Activated CD8-positive, alpha-beta memory T cell treated with anti-CD3 and anti-CD28 coated beads for 36 hours (primary cell): Measurements from ENCODE around the gene PLEKHN1. TPM values are rescaled to one million over a fixed set of nuclear protein-coding genes. Genes with fewer than 3 reads are reported as not detected.

Source experiments
- CTCF ChIA-PET: fragments of 350-600 bp; sonication (Branson Sonifier 250); formaldehyde crosslinking; loops from one replicate; lab custom pipeline; 2021; ENCODE audit warnings: antibody characterized with exemption; lab: Charles Lee
- POLR2A ChIA-PET: fragments of 350-600 bp; sonication (Branson Sonifier 250); formaldehyde crosslinking; loops from one replicate; lab custom pipeline; 2021; ENCODE audit warnings: antibody characterized with exemption; lab: Charles Lee
- total RNA-seq, 2 experiments: library from RNA; stranded (reverse); gene quantifications; one replicate each; pipeline ENCODE4 v1.2.3, GENCODE V29; 2021

Gene PLEKHN1
- total RNA-seq: 1 to 10 TPM; 3.1 to 3.8 TPM

GRCh38 chr1:966135-966703 is at the start of gene PLEKHN1:
PLEKHN1 (plus strand) TSS chr1:966482; CDS start chr1:966532, 50 bp downstream.
- ChIA-PET POLR2A (interaction anchor here (1.1 kb wide), 1 partner anchor 17 kb away, joined by 4 read pairs; no protein-coding TSS in a partner anchor), CTCF (interaction anchor here (0.8 to 1.3 kb wide), 7 partner anchors 8 to 60 kb away, joined by 3 to 5 read pairs (median 3); no protein-coding TSS in a partner anchor)

GRCh38 chr1:917076-917459 is 49.2 kb upstream of the PLEKHN1 start:
- POLR2A ChIA-PET: no interaction called here
- CTCF ChIA-PET: no interaction called here

GRCh38 chr1:917466-918091 is 48.7 kb upstream of the PLEKHN1 start:
- POLR2A ChIA-PET: no interaction called here
- CTCF ChIA-PET: interaction anchor here (1.3 kb wide), 1 partner anchor 13 kb away, joined by 4 read pairs; no protein-coding TSS in a partner anchor

- CTCF ChIA-PET: interaction anchor here (1.3 kb wide), 1 partner anchor 14 kb away, joined by 4 read pairs; no protein-coding TSS in a partner anchor
- POLR2A ChIA-PET: no interaction called here
These were observed 47.9 kb upstream of the PLEKHN1 start for GRCh38 chr1:918353-918752.

GRCh38 chr1:918843-919242 is 47.4 kb upstream of the PLEKHN1 start:
- ChIA-PET POLR2A (no interaction called here), CTCF (interaction anchor here (1.3 kb wide), 1 partner anchor 14 kb away, joined by 4 read pairs; no protein-coding TSS in a partner anchor)

- CTCF ChIA-PET: interaction anchor here (1.3 kb wide), 1 partner anchor 15 kb away, joined by 4 read pairs; no protein-coding TSS in a partner anchor
- POLR2A ChIA-PET: no interaction called here
These were observed 46.9 kb upstream of the PLEKHN1 start for GRCh38 chr1:919271-919872.

GRCh38 chr1:920010-920409 is 46.3 kb upstream of the PLEKHN1 start:
- ChIA-PET POLR2A (no interaction called here), CTCF (interaction anchor here (0.8 kb wide), 1 partner anchor 15 kb away, joined by 3 read pairs; no protein-coding TSS in a partner anchor)

GRCh38 chr1:920521-920920 is 45.8 kb upstream of the PLEKHN1 start:
- ChIA-PET POLR2A (no interaction called here), CTCF (interaction anchor here (0.8 kb wide), 1 partner anchor 16 kb away, joined by 3 read pairs; no protein-coding TSS in a partner anchor)

GRCh38 chr1:921011-921837 is 45.1 kb upstream of the PLEKHN1 start:
- ChIA-PET POLR2A (no interaction called here), CTCF (interaction anchor here (0.8 kb wide), 1 partner anchor 16 kb away, joined by 3 read pairs; no protein-coding TSS in a partner anchor)

- CTCF ChIA-PET: interaction anchor here (1.4 kb wide), 1 partner anchor 19 kb away, joined by 3 read pairs; no protein-coding TSS in a partner anchor
These were observed 42.9 kb upstream of the PLEKHN1 start, which contains the start of gene SAMD11 for GRCh38 chr1:923131-923990. SAMD11 (plus strand) TSS chr1:923923; CDS start chr1:924432, 509 bp downstream.

GRCh38 chr1:923991-924655 is 42.2 kb upstream of the PLEKHN1 start:
- ChIA-PET POLR2A (no interaction called here), CTCF (no interaction called here)

More at GRCh38 chr1:923131-923990, 42.9 kb upstream of the PLEKHN1 start, which contains the start of gene SAMD11:
- POLR2A ChIA-PET: interaction anchor here (0.6 kb wide), 1 partner anchor 19 kb away, joined by 3 read pairs; no protein-coding TSS in a partner anchor

GRCh38 chr1:924656-925560 is 41.4 kb upstream of the PLEKHN1 start:
- ChIA-PET CTCF (no interaction called here), POLR2A (no interaction called here)

GRCh38 chr1:925561-926421 is 40.5 kb upstream of the PLEKHN1 start:
- ChIA-PET CTCF (interaction anchor here (1.1 kb wide), 1 partner anchor 17 kb away, joined by 4 read pairs; no protein-coding TSS in a partner anchor), POLR2A (no interaction called here)

GRCh38 chr1:927234-927633 is 39.0 kb upstream of the PLEKHN1 start:
- ChIA-PET POLR2A (no interaction called here), CTCF (interaction anchor here (1.9 kb wide), 1 partner anchor 11 kb away, joined by 6 read pairs; no protein-coding TSS in a partner anchor)

GRCh38 chr1:927748-928147 is 38.5 kb upstream of the PLEKHN1 start:
- POLR2A ChIA-PET: no interaction called here
- CTCF ChIA-PET: interaction anchor here (1.9 kb wide), 1 partner anchor 10 kb away, joined by 6 read pairs; no protein-coding TSS in a partner anchor
